AG09319 (cell line): ENCODE data around the gene COQ9.

ENCODE experiments used
- DNase-seq: peaks from one replicate; pipeline ENCODE4 v3.0.0-alpha.2; 2010; ENCODE audit warnings: low read depth; ENCODE audit errors: extremely low read depth
- TF ChIP-seq, protein P1 (sequence below): IDR thresholded peaks from 2 replicates; pipeline ENCODE4 v1.5.1; 2011; ENCODE audit warnings: low read depth, mild to moderate bottlenecking, inconsistent platforms, low read length, moderate library complexity

COQ9 gene

DNA sequence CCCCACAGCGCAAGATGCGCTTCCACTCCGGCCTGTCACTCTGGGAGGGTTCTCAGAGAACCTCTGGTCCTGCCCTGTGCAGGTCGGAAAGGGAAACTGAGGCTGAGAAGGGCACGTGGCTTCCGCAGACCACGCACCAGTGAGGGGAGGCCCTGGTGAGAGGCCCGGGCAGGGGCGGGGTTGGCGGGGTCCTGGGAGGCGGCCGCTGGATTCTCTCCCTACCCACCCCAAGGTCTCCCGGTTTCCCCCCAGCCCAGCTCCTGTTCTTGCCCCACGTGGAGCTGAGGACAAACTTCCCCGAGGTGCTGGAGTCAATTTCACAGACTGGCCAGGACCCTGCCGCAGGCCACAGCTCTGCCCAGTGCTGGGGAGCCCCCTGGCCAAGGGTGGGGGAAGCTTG lies 31.2 kb upstream of the COQ9 start:
- no peak for DNase-seq
- TF ChIP-seq, protein P1, sequence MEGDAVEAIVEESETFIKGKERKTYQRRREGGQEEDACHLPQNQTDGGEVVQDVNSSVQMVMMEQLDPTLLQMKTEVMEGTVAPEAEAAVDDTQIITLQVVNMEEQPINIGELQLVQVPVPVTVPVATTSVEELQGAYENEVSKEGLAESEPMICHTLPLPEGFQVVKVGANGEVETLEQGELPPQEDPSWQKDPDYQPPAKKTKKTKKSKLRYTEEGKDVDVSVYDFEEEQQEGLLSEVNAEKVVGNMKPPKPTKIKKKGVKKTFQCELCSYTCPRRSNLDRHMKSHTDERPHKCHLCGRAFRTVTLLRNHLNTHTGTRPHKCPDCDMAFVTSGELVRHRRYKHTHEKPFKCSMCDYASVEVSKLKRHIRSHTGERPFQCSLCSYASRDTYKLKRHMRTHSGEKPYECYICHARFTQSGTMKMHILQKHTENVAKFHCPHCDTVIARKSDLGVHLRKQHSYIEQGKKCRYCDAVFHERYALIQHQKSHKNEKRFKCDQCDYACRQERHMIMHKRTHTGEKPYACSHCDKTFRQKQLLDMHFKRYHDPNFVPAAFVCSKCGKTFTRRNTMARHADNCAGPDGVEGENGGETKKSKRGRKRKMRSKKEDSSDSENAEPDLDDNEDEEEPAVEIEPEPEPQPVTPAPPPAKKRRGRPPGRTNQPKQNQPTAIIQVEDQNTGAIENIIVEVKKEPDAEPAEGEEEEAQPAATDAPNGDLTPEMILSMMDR: no peak

DNA sequence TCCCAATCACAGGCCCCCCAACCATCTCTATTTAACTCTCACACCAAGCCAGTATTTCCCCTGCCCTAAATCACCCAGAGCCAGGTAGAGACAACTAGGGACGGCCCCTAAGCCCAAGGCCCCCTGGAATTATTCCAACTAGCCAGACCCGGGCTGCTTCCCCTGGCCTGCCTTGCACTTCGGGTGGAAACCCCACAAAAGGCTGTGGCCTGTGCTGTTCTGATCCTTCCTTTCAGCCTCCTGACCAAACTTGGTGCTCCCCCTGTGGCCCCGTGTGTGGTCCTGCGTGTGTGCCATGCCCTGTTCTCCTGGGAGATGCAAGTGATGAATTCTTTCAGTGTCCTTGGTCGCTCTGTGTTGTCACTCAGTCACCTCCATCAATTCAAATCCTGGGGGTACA lies 27.8 kb upstream of the COQ9 start:
- TF ChIP-seq, protein P1: no peak
- DNase-seq: no peak

DNA sequence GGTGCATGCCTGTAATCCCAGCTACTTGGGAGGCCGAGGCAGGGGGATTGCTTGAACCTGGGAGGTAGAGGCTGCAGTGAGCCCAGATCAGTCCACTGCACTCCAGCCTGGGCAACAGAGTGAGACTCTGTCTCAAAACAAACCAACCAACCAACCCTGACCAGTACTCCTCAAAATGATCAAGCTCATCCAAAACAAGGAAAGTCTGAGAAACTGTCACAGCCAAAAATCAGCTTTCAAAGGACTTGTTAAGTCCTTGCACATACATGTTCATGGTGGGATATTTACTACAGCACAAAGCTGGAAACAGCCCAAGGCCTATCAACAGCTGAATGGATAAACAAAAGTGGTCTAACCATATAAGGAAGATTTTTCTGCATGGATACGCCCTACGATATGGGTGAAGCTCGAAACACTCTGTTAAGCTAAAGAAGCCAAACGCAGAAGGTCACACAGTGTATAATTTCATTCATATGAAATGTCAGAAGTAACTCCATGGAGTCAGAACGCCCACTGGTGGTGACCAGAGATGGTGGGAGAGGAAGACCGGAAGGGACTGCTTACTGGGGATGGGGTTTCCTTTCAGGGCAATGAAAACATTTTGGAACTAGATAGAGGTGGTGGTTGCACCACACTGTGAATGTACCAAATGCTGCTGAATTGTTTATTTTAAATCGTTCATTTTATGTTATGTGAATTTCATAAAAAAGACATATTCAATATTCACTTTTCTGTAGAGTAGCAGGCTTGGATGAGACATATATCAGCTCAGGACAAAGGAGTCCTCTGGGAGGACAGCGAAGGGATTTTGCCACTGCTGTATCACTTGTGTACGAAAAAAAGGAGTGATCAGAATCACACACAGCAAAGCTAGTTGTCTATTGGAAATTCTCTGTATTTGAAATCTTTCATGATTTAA lies 25.0 kb upstream of the COQ9 start:
- peak; percentile 24 for DNase-seq
- TF ChIP-seq, protein P1: peak; percentile 80

DNA sequence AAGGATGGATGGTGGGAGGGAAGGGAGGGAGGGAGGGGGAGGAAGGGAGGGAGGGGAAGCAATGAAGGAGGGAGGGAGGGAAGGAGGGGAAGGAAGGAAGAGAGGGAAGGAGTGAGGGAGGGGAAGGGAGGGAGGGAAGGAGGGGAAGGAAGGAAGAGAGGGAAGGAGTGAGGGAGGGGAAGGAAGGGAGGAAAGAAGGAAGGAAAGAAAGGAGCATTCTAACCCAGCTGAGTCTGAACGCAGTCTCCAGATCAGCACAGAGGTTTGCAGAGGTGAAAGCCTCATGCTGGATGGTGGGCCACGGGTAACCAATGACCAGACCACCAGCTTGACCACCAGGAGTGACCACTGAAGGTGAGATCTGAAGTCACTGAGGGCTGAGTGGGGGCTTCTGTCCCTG lies 24.1 kb upstream of the COQ9 start:
- DNase-seq: no peak
- TF ChIP-seq, protein P1: no peak

DNA sequence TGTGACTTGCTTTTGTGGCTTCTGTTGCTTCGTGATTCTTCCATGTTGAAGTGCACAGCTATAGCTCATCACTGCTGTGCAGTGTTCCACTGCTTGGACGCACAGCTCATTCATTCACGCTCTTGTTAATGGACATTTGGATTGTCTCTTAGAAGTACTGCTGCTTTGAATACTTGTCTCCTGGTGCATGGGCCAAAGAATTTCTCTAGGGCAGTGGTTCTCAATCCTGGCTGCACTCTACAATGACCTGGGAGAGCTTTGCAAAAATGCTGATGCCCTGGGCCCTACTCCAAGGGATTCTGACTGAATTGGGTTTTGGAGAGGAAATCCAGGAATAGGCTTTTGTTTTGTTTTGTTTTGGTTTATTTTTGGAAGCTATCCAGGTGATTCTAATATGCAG lies 22.7 kb upstream of the COQ9 start:
- TF ChIP-seq, protein P1: no peak
- DNase-seq: no peak

DNA sequence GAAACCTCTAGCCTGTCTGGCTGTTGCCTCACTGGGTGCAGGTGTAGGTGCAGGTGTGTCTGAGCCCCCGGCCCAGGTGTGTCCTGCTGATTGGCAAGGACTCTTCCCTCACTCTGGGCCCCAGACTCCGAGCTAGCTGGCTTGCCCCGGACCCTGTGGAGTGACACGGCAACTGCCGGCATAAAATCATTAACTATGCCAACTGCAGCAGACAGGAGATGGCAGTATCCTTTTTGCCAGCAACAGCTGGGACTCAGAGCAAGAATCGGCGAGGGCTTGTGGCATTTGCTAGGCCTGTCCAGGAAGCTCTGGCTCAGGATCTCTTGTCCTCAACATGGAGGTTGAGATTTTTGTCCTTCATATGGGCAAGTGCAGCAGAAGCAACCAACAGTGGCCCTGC lies 20.9 kb upstream of the COQ9 start:
- TF ChIP-seq, protein P1: no peak
- DNase-seq: no peak

DNA sequence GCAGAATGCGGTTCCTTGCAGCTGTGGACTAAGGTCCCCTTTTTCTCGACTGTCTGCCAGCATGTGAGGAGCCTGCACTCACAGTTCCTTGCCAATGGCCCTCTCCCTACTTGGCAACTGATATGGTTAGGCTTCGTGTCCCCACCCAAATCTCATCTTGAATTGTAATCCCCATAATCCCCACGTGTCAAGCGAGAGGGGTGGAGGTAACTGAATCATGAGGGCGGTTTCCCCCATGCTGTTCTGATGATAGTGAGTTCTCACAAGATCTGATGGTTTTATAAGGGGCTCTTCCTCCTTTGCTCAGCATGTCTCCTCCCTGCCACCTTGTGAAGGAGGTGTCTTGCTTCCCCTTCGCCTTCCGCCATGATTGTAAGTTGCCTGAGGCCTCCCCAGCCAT lies 20.0 kb upstream of the COQ9 start:
- TF ChIP-seq, protein P1: no peak
- no peak for DNase-seq
